ENCODE data around the gene CA11. TPM values are rescaled to one million over a fixed set of nuclear protein-coding genes. Genes with fewer than 3 reads are reported as not detected.
A peak's percentile ranks its signal among the peaks of the same experiment; 100 is the strongest.
"Not testable (repeated sequence)": the region's sequence is repeated elsewhere in the genome, so short reads cannot be mapped to it uniquely, and the experiment has no call there.

CA11 gene
- total and polyA plus RNA-seq, 9 of the 15 experiments (the other 6 are each of a cell fraction or from before 2014, with no cell fraction given): 2.9 to 19.9 (median 8.3) TPM

DNA sequence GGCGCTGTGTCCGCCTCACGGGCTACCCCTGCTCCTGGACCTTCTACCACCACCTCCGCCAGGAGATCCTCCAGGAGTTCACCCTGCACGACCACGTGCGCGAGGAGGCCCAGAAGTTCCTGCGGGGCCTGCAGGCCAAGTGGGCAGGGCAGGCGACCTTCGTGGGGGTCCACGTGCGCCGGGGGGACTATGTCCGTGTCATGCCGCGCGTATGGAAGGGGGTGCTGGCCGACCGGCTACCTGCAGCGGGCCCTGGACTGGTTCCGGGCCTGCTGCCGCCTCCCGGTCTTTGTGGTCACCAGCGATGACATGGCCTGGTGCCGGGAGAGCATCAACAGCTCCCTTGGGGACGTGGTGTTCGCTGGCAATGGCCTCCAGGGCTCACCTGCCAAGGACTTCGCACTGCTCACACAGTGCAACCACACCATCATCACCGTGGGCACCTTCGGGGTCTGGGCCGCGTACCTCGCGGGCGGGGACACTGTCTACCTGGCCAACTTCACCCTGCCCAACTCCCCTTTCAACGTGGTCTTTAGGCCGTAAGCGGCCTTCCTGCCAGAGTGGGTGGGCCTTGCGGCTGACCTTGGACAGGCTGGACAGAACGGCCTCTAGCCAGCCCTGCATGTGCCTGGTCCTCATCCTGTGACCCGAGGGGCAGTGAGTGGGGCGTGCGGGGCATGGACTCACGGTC, 34.6 kb upstream of the CA11 start (continued):
- TF ChIP-seq, protein P1, sequence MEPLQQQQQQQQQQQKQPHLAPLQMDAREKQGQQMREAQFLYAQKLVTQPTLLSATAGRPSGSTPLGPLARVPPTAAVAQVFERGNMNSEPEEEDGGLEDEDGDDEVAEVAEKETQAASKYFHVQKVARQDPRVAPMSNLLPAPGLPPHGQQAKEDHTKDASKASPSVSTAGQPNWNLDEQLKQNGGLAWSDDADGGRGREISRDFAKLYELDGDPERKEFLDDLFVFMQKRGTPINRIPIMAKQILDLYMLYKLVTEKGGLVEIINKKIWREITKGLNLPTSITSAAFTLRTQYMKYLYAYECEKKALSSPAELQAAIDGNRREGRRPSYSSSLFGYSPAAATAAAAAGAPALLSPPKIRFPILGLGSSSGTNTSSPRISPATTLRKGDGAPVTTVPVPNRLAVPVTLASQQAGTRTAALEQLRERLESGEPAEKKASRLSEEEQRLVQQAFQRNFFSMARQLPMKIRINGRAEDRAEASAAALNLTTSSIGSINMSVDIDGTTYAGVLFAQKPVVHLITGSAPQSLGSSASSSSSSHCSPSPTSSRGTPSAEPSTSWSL (CRISPR knock-in tag; IDR thresholded peaks at IDR 0.05; ENCODE audit: borderline replicate concordance): no peak
- TF ChIP-seq CREB3 (tag; conservative IDR thresholded peaks at IDR 0.05; ENCODE audit: low read depth): no peak
- no peak for TF ChIP-seq SMAD4 (CRISPR knock-in tag; conservative IDR thresholded peaks at IDR 0.05)
- no peak for TF ChIP-seq U2AF2 (optimal IDR thresholded peaks at IDR 0.05; ENCODE audit: low read depth, low read length)
- peak; percentile 33 for TF ChIP-seq CHD4 (IDR thresholded peaks at IDR 0.05; ENCODE audit: insufficient read depth, insufficient replicate concordance, low read depth, low read length, poor library complexity, severe bottlenecking)
- TF ChIP-seq PTBP1 (IDR thresholded peaks at IDR 0.05; ENCODE audit: low read depth, low read length): no peak
- no peak for TF ChIP-seq SRSF9 (IDR thresholded peaks at IDR 0.05; ENCODE audit: borderline replicate concordance, low read depth, low read length)
- TF ChIP-seq MAFF (IDR thresholded peaks at IDR 0.05; ENCODE audit: low read length): no peak

GRCh38 chr19:48680006-48680405, 34.0 kb upstream of the CA11 start:
- H4K20me1 ChIP-seq (replicated peaks; ENCODE audit: control insufficient read depth, insufficient read depth, low read length); CTCF ChIA-PET (ENCODE audit: low intra/inter-chr PET ratio); ATAC-seq; H3K9me1 ChIP-seq (ENCODE audit: control insufficient read depth, insufficient read depth, low read length); BruUV-seq (replicated peaks); H3K79me2 ChIP-seq (ENCODE audit: control insufficient read depth, insufficient read depth, low read length); H2AFZ ChIP-seq (ENCODE audit: low read depth, low read length); H3K4me2 ChIP-seq (ENCODE audit: insufficient read depth, low read length); H3K4me3 ChIP-seq; H3K27ac ChIP-seq (ENCODE audit: extremely low read depth, low read depth, low read length); DNase-seq (ENCODE audit: extremely low read depth in 1 of 4, low spot score in 3 of 4); H3K27me3 ChIP-seq (ENCODE audit: control insufficient read depth in 2 of 2, insufficient read depth in 2 of 2, low read length in 2 of 2); in situ Hi-C loops (cut with MboI); H3K36me3 ChIP-seq (ENCODE audit: control insufficient read depth, insufficient read depth, low read length); FAIRE-seq; H3K9me3 ChIP-seq (replicated peaks; ENCODE audit: control insufficient read depth, insufficient read depth, low read depth, low read length); intact Hi-C loops (cut with micrococcal nuclease); H3K9ac ChIP-seq (ENCODE audit: insufficient read depth in 1 of 2, low read depth in 2 of 2, low read length in 2 of 2); POLR2A ChIA-PET: not testable (repeated sequence)
- peaks cover 21 to 55% of the 10 kb centered on the region in 2 experiments for H3K4me1 ChIP-seq (replicated peaks in 1 of 2; ENCODE audit: control insufficient read depth in 2 of 2, insufficient read depth in 2 of 2, low read length in 2 of 2)
- 76% methylated on average over 5 of the region's 19 CpGs for WGBS (ENCODE audit: insufficient coverage, low coverage, missing lambda C conversion rate)

Measured in K562 (cell line).